Measurements from ENCODE around the gene WFIKKN1.

DNA sequence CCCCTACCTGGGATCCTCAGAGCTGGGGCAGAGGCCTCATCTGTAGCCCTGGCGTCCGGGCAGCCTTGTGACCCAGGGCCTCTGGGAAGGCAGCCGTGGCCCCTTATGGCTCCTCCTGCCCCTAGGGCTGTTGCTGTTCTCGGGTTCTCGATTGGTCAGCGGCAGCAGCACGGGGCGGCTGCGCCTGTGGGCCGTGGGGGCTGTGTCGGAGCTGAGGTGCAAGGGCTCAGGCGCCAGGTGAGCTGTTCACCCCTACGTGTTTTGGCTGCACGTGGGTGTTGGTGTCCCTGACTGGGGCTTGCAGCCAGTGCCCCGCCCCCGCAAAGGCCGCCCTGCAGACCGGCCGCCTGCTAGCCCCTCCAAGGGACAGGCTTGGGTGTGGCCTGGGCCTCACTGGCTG, 31.3 kb downstream of the WFIKKN1 start:
- TF ChIP-seq ETV6 (CRISPR knock-in tag; IDR thresholded peaks at IDR 0.05) (no peak), CTCF (IDR thresholded peaks at IDR 0.05) (no peak), CBFB (CRISPR knock-in tag; IDR thresholded peaks at IDR 0.05; ENCODE audit: low read depth) (no peak), ATF1 (CRISPR knock-in tag; IDR thresholded peaks at IDR 0.05) (no peak), E2F5 (CRISPR knock-in tag; IDR thresholded peaks at IDR 0.05) (no peak), IRF2 (CRISPR knock-in tag; IDR thresholded peaks at IDR 0.05; ENCODE audit: borderline replicate concordance, low read depth) (no peak), FOXK1 (CRISPR knock-in tag; IDR thresholded peaks at IDR 0.05) (no peak)
- TF ChIP-seq, protein P1, sequence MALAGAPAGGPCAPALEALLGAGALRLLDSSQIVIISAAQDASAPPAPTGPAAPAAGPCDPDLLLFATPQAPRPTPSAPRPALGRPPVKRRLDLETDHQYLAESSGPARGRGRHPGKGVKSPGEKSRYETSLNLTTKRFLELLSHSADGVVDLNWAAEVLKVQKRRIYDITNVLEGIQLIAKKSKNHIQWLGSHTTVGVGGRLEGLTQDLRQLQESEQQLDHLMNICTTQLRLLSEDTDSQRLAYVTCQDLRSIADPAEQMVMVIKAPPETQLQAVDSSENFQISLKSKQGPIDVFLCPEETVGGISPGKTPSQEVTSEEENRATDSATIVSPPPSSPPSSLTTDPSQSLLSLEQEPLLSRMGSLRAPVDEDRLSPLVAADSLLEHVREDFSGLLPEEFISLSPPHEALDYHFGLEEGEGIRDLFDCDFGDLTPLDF (CRISPR knock-in tag; IDR thresholded peaks at IDR 0.05): no peak
- TF ChIP-seq, protein P2, sequence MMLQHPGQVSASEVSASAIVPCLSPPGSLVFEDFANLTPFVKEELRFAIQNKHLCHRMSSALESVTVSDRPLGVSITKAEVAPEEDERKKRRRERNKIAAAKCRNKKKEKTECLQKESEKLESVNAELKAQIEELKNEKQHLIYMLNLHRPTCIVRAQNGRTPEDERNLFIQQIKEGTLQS (CRISPR knock-in tag; conservative IDR thresholded peaks at IDR 0.05): no peak
